ENCODE data around the gene ZDHHC5.

Gene ZDHHC5

GRCh38 chr11:57732661-57733060 lies 64.7 kb downstream of the ZDHHC5 start:
- Histone ChIP-seq H3K36me3 (ENCODE audit: insufficient read depth, low read length) (peaks cover 33% of the 10 kb centered on the region), H3K79me2 (ENCODE audit: insufficient read depth, low read length) (peaks cover 40% of the 10 kb centered on the region), H3K4me2 (ENCODE audit: low read length) (no peak overlapping the region), H3F3A (ENCODE audit: insufficient read depth, low read length) (no peaks in the 10 kb centered on the region), H3K9me3 (ENCODE audit: low read length) (no peaks in the 10 kb centered on the region), H4K20me1 (ENCODE audit: insufficient read depth, low read length) (no peaks in the 10 kb centered on the region), H3K9ac (ENCODE audit: low read length) (no peak overlapping the region), H3K27me3 (ENCODE audit: insufficient read depth, low read length) (no peaks in the 10 kb centered on the region), H3K4me3 (ENCODE audit: low read depth, low read length, poor library complexity, severe bottlenecking) (no peak overlapping the region), H3K27ac (ENCODE audit: low read depth, low read length, poor library complexity, severe bottlenecking) (no peak overlapping the region), H2AFZ (ENCODE audit: low read length) (no peak overlapping the region), H3K9me2 (ENCODE audit: low read depth, low read length) (no peaks in the 10 kb centered on the region), H3K4me1 (ENCODE audit: insufficient read depth, low read length, severe bottlenecking) (peaks cover 23% of the 10 kb centered on the region)
- TF ChIP-seq EZH2 (IDR thresholded peaks at IDR 0.05; ENCODE audit: borderline replicate concordance, low read length) (no peak), CTCF (IDR thresholded peaks at IDR 0.05; ENCODE audit: low read length) (no peak)

GRCh38 chr11:57735619-57736298 lies 67.8 kb downstream of the ZDHHC5 start:
- H3K27ac ChIP-seq (ENCODE audit: low read depth, low read length, poor library complexity, severe bottlenecking), result peak overlapping the region; percentile 35

GRCh38 chr11:57741132-57742086 lies 73.5 kb downstream of the ZDHHC5 start, which contains the start of gene SELENOH:
Gene SELENOH, plus strand, starts transcription at chr11:57741491. Its CDS starts 105 bp downstream, at chr11:57741596.
- Histone ChIP-seq H3K4me1 (ENCODE audit: insufficient read depth, low read length, severe bottlenecking) (peaks cover 17% of the 10 kb centered on the region), H3K36me3 (ENCODE audit: insufficient read depth, low read length) (peaks cover 69% of the 10 kb centered on the region), H3K9me3 (ENCODE audit: low read length) (no peaks in the 10 kb centered on the region), H3K4me2 (ENCODE audit: low read length) (peak within 1 kb of the TSS; percentile 89), H2AFZ (ENCODE audit: low read length) (peak within 1 kb of the TSS; percentile 75; the same call in 1 of the 2 replicates), H3K9ac (ENCODE audit: low read length) (peak within 1 kb of the TSS; percentile 99), H4K20me1 (ENCODE audit: insufficient read depth, low read length) (no peaks in the 10 kb centered on the region), H3F3A (ENCODE audit: insufficient read depth, low read length) (no peaks in the 10 kb centered on the region), H3K79me2 (ENCODE audit: insufficient read depth, low read length) (peaks cover 12% of the 10 kb centered on the region), H3K27me3 (ENCODE audit: insufficient read depth, low read length) (no peaks in the 10 kb centered on the region), H3K4me3 (ENCODE audit: low read depth, low read length, poor library complexity, severe bottlenecking) (peak within 1 kb of the TSS; percentile 98), H3K27ac (ENCODE audit: low read depth, low read length, poor library complexity, severe bottlenecking) (peak within 1 kb of the TSS; percentile 89), H3K9me2 (ENCODE audit: low read depth, low read length) (no peaks in the 10 kb centered on the region)
- TF ChIP-seq EZH2 (IDR thresholded peaks at IDR 0.05; ENCODE audit: borderline replicate concordance, low read length), result no peak
- TF ChIP-seq CTCF (IDR thresholded peaks at IDR 0.05; ENCODE audit: low read length), result no peak

More at GRCh38 chr11:57735619-57736298, 67.8 kb downstream of the ZDHHC5 start:
- H3K9me2 ChIP-seq (ENCODE audit: low read depth, low read length), result no peaks in the 10 kb centered on the region
- no peak overlapping the region for H3K4me3 ChIP-seq (ENCODE audit: low read depth, low read length, poor library complexity, severe bottlenecking)
- no peak overlapping the region for H2AFZ ChIP-seq (ENCODE audit: low read length)
- H3K9me3 ChIP-seq (ENCODE audit: low read length), result no peaks in the 10 kb centered on the region
- no peak overlapping the region for H3K9ac ChIP-seq (ENCODE audit: low read length)
- peaks cover 51% of the 10 kb centered on the region for H3K36me3 ChIP-seq (ENCODE audit: insufficient read depth, low read length)
- TF ChIP-seq EZH2 (IDR thresholded peaks at IDR 0.05; ENCODE audit: borderline replicate concordance, low read length) (no peak), CTCF (IDR thresholded peaks at IDR 0.05; ENCODE audit: low read length) (no peak)
- no peaks in the 10 kb centered on the region for H3F3A ChIP-seq (ENCODE audit: insufficient read depth, low read length)
- no peaks in the 10 kb centered on the region for H4K20me1 ChIP-seq (ENCODE audit: insufficient read depth, low read length)
- H3K79me2 ChIP-seq (ENCODE audit: insufficient read depth, low read length), result peaks cover 23% of the 10 kb centered on the region
- H3K27me3 ChIP-seq (ENCODE audit: insufficient read depth, low read length), result no peaks in the 10 kb centered on the region
- peaks cover 3% of the 10 kb centered on the region for H3K4me1 ChIP-seq (ENCODE audit: insufficient read depth, low read length, severe bottlenecking)
- no peak overlapping the region for H3K4me2 ChIP-seq (ENCODE audit: low read length)
